Activated CD4-positive, alpha-beta T cell treated with anti-CD3 and anti-CD28 coated beads for 1 hour (primary cell): Measurements from ENCODE around the gene LYSMD1.

Experiments used
- DNase-seq: peaks from one replicate; pipeline ENCODE4 v3.0.0-alpha.2; 2020

The LYSMD1 gene

GRCh38 chr1:151175041-151175741, 9.5 kb upstream of the LYSMD1 start:
- no peak for DNase-seq

GRCh38 chr1:151171190-151171589, 5.5 kb upstream of the LYSMD1 start:
- no peak for DNase-seq

- DNase-seq, result no peak
Measured at GRCh38 chr1:151167116-151167515, 1.4 kb upstream of the LYSMD1 start.

GRCh38 chr1:151166505-151166956, 829 bp upstream of the LYSMD1 start:
- DNase-seq, result no peak

- DNase-seq, result no peak
Measured at GRCh38 chr1:151165281-151165737, 393 bp downstream of the LYSMD1 start.

GRCh38 chr1:151164732-151165280, 896 bp downstream of the LYSMD1 start:
- no peak for DNase-seq

- no peak for DNase-seq
Measured at GRCh38 chr1:151159373-151159772, 6.3 kb downstream of the LYSMD1 start.

GRCh38 chr1:151158751-151159251, 6.9 kb downstream of the LYSMD1 start:
- no peak for DNase-seq

GRCh38 chr1:151158326-151158725, 7.4 kb downstream of the LYSMD1 start:
- DNase-seq, result no peak

- no peak for DNase-seq
Measured at GRCh38 chr1:151157067-151157531, 8.6 kb downstream of the LYSMD1 start.

GRCh38 chr1:151156515-151156819, 9.2 kb downstream of the LYSMD1 start, which contains the start of gene TNFAIP8L2:
Gene TNFAIP8L2 (plus strand): TSS chr1:151156649. CDS start chr1:151158698, 2,049 bp downstream.
- peak; percentile 55 for DNase-seq

- DNase-seq, result no peak
Measured at GRCh38 chr1:151147665-151148064, 18.0 kb downstream of the LYSMD1 start.

GRCh38 chr1:151147132-151147503, 18.6 kb downstream of the LYSMD1 start:
- no peak for DNase-seq

- DNase-seq, result peak; percentile 80
Measured at GRCh38 chr1:151146412-151147131, 19.1 kb downstream of the LYSMD1 start, which contains the start of gene SEMA6C. Gene SEMA6C (minus strand): TSS chr1:151146631. CDS start chr1:151142621, 4,010 bp downstream.

- no peak for DNase-seq
Measured at GRCh38 chr1:151146072-151146411, 19.7 kb downstream of the LYSMD1 start.

GRCh38 chr1:151145304-151146071, 20.2 kb downstream of the LYSMD1 start:
- no peak for DNase-seq

GRCh38 chr1:151144474-151145303, 21.0 kb downstream of the LYSMD1 start:
- no peak for DNase-seq

- DNase-seq, result no peak
Measured at GRCh38 chr1:151143986-151144385, 21.7 kb downstream of the LYSMD1 start.

- no peak for DNase-seq
Measured at GRCh38 chr1:151143057-151143435, 22.7 kb downstream of the LYSMD1 start.

GRCh38 chr1:151142411-151143056, 23.2 kb downstream of the LYSMD1 start:
- no peak for DNase-seq

- no peak for DNase-seq
Measured at GRCh38 chr1:151137789-151138188, 27.9 kb downstream of the LYSMD1 start.
